IPS-20b (cell line): ENCODE measurements around the gene RFX6.

Experiments used
- H3K27ac ChIP-seq: one replicate; pipeline ENCODE4 v1.5.1; 2013; ENCODE audit warnings: low read length
- H3K27me3 ChIP-seq: 2 replicates; pipeline ENCODE4 v1.6.1; 2013; ENCODE audit warnings: mild to moderate bottlenecking, low read length, inconsistent platforms; ENCODE audit not compliant: insufficient read depth
- H3K36me3 ChIP-seq: 2 replicates; pipeline ENCODE4 v1.6.1; 2013; ENCODE audit warnings: low read depth, mild to moderate bottlenecking, inconsistent platforms, low read length, moderate library complexity; ENCODE audit not compliant: insufficient read depth
- H3K4me1 ChIP-seq: 2 replicates; pipeline ENCODE4 v1.6.1; 2013; ENCODE audit warnings: mild to moderate bottlenecking, control low read depth, inconsistent platforms, low read length, moderate library complexity; ENCODE audit not compliant: insufficient read depth
- H3K4me3 ChIP-seq: 2 replicates; pipeline ENCODE4 v1.5.1; 2013; ENCODE audit warnings: mild to moderate bottlenecking, low read length, inconsistent platforms
- H3K9ac ChIP-seq: 2 replicates; pipeline ENCODE4 v1.6.1; 2013; ENCODE audit warnings: low read depth, mild to moderate bottlenecking, inconsistent platforms, low read length, moderate library complexity
- H3K9me3 ChIP-seq: 2 replicates; pipeline ENCODE4 v1.6.1; 2013; ENCODE audit warnings: mild to moderate bottlenecking, low read depth, low read length, inconsistent platforms; ENCODE audit not compliant: insufficient read depth

The RFX6 gene

GRCh38 chr6:116866281-116866871 is 10.7 kb upstream of the RFX6 start:
- H3K4me3 ChIP-seq: no peak overlapping the region
- H3K27ac ChIP-seq: no peak overlapping the region
- H3K4me1 ChIP-seq: peaks cover 10% of the 10 kb centered on the region; the same call in 1 of the 2 replicates
- H3K9ac ChIP-seq: no peak overlapping the region
- no peaks in the 10 kb centered on the region for H3K36me3 ChIP-seq
- no peaks in the 10 kb centered on the region for H3K9me3 ChIP-seq
- no peaks in the 10 kb centered on the region for H3K27me3 ChIP-seq

GRCh38 chr6:116872771-116873170 is 4.3 kb upstream of the RFX6 start:
- Histone ChIP-seq H3K9me3 (no peaks in the 10 kb centered on the region), H3K36me3 (no peaks in the 10 kb centered on the region), H3K27me3 (peaks cover 43% of the 10 kb centered on the region), H3K4me1 (no peaks in the 10 kb centered on the region), H3K4me3 (no peak overlapping the region), H3K27ac (no peak overlapping the region), H3K9ac (no peak overlapping the region)

DNA sequence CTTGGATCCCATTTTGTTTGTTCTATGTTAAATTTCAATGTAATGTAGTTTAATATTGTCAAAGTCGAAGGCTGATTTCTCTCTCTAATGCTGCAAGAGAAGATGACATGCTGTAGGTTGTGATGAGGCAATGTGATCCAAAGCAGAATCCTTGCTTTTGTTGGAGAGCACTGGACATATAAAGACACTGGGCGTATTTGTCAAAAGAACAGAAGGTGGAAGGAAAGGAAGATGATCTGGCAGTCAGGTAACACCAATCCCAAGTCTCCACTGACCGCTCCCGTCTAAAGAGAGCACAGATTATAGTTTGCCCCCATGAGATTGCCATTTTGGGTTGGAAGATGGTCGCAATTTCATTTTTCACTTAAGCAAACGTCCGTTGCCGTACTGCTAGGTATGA is 935 bp upstream of the RFX6 start:
- no peaks in the 10 kb centered on the region for H3K9me3 ChIP-seq
- H3K4me1 ChIP-seq: no peaks in the 10 kb centered on the region
- no peak overlapping the region for H3K27ac ChIP-seq
- peaks cover 69% of the 10 kb centered on the region for H3K27me3 ChIP-seq
- no peaks in the 10 kb centered on the region for H3K36me3 ChIP-seq
- H3K4me3 ChIP-seq: peak overlapping the region; percentile 73
- H3K9ac ChIP-seq: no peak overlapping the region

GRCh38 chr6:116877743-116878142 is 701 bp downstream of the RFX6 start:
- Histone ChIP-seq H3K4me3 (peak overlapping the region; percentile 73), H3K27me3 (peaks cover 69% of the 10 kb centered on the region), H3K36me3 (no peaks in the 10 kb centered on the region), H3K9ac (no peak overlapping the region), H3K27ac (no peak overlapping the region), H3K9me3 (no peaks in the 10 kb centered on the region), H3K4me1 (no peaks in the 10 kb centered on the region)

DNA sequence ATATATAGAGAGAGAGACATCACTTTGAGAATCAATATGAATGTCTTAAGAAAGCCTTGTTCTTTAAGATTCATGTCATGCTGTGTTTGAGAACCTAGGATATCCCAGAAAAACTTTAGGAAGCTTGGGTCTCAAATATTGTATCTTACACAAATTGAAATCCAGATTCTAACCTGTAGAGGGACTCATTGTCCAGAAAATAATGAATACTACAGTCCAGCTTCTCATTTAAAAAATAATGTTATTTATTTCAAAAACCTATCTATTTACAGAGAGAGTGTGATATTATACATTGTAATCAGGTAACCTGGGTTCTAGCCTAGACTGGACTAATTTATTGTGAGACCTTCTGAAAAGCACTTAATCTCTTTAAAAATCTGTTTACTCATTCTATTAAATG is 4.2 kb downstream of the RFX6 start:
- Histone ChIP-seq H3K4me3 (no peak overlapping the region), H3K4me1 (no peaks in the 10 kb centered on the region), H3K9ac (no peak overlapping the region), H3K27ac (no peak overlapping the region), H3K9me3 (no peaks in the 10 kb centered on the region), H3K27me3 (peaks cover 42% of the 10 kb centered on the region), H3K36me3 (no peaks in the 10 kb centered on the region)

DNA sequence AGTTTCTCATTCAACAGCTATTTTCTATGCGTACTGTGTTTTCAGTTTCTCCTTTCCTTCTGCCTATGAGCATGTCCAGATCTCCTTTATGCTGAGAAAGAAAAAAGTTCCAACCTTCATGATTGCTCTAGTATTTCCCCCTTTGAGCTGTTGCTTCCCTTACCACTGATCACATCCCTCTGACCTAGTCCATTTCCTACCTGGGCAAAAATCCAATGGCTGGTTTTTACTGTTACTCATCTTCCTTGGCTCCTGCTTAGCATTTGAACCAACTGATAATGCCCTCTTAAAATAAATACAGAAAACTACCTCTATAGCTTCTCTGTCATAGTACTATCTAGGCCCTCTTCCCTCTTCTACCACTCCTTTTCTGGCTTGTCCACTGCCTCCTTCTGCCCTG is 6.0 kb downstream of the RFX6 start:
- Histone ChIP-seq H3K27ac (no peak overlapping the region), H3K4me3 (no peak overlapping the region), H3K36me3 (no peaks in the 10 kb centered on the region), H3K9me3 (no peaks in the 10 kb centered on the region), H3K27me3 (peaks cover 24% of the 10 kb centered on the region), H3K9ac (no peak overlapping the region), H3K4me1 (no peaks in the 10 kb centered on the region)

- H3K9me3 ChIP-seq: no peaks in the 10 kb centered on the region
- no peaks in the 10 kb centered on the region for H3K36me3 ChIP-seq
- no peak overlapping the region for H3K4me3 ChIP-seq
- H3K9ac ChIP-seq: no peak overlapping the region
- no peaks in the 10 kb centered on the region for H3K4me1 ChIP-seq
- H3K27me3 ChIP-seq: peaks cover 10% of the 10 kb centered on the region
- no peak overlapping the region for H3K27ac ChIP-seq
Measured at GRCh38 chr6:116884530-116884929, 7.5 kb downstream of the RFX6 start.

DNA sequence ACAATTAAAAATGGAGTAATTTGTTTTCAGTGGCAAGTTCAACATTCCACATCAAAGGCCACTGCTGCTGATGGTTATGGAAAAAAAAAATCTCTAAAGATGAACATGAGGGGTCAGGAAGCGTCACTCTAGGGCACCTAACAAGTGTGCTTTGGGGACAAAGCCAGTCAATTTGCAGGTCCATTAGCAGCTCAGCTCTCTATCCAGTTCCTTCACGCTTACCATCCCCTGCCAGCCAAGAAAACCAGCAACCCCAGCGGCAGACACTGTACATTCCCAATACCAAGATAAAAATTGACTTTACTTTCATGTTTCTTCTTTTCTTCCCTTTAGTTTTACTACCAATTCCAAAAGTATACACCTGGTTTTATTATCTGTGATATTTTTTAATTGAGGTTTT is 10.1 kb downstream of the RFX6 start:
- H3K9ac ChIP-seq: no peak overlapping the region
- H3K36me3 ChIP-seq: no peaks in the 10 kb centered on the region
- H3K4me1 ChIP-seq: no peaks in the 10 kb centered on the region
- H3K27me3 ChIP-seq: no peaks in the 10 kb centered on the region
- H3K4me3 ChIP-seq: no peak overlapping the region
- H3K9me3 ChIP-seq: no peaks in the 10 kb centered on the region
- H3K27ac ChIP-seq: no peak overlapping the region

- no peaks in the 10 kb centered on the region for H3K36me3 ChIP-seq
- H3K9ac ChIP-seq: no peak overlapping the region
- no peaks in the 10 kb centered on the region for H3K9me3 ChIP-seq
- no peak overlapping the region for H3K4me3 ChIP-seq
- no peak overlapping the region for H3K27ac ChIP-seq
- H3K27me3 ChIP-seq: no peaks in the 10 kb centered on the region
- H3K4me1 ChIP-seq: no peaks in the 10 kb centered on the region
Measured at GRCh38 chr6:116887894-116888293, 10.9 kb downstream of the RFX6 start.

DNA sequence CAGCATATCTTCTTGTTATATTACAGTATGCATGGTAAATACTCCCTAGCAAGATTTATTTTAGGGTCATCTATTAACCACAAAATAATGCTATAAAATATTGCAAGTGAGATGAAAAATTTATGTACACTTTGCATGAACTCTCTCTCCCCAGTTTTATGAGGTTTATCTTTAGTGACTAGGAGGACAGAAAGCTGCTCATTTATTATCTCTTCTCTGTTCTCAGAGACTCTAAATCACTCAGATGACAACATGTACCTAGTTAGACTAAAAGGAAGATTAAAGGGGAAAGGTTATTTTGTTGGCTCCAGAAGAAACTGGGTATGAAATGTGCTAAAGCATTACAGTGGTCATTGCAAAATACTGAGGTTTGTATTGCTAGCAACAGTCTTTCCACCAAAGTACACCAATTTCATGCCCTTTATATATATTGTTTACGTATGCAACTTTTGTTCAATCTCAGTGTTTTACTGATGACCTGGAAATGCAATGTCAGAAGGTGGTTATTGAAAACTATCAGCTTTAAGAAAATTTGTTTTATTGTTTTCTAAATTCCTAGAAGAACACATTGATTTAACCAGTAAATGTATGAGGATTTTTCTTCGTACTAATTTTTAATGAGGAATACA is 11.8 kb downstream of the RFX6 start:
- Histone ChIP-seq H3K36me3 (no peaks in the 10 kb centered on the region), H3K4me1 (no peaks in the 10 kb centered on the region), H3K27me3 (no peaks in the 10 kb centered on the region), H3K4me3 (no peak overlapping the region), H3K9ac (no peak overlapping the region), H3K27ac (no peak overlapping the region), H3K9me3 (no peaks in the 10 kb centered on the region)

DNA sequence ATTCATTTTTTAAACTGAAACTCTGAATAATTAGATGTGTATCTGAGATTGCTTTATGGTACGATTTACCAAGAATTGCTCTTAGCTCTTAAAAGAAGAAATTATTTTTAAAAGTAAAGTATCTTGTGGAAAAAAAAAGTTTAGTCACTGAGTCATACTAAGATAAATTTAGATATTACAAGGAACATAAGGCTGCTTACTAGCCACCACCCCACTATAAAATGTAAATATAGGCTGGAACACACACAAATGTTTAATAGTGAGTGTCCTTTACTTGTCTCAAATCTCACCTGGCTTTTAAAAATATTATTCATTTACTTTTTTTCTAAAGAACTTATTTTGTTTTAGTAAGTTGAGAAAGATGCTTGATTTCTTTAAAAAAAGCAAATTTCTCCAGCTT is 17.6 kb downstream of the RFX6 start:
- Histone ChIP-seq H3K27me3 (no peaks in the 10 kb centered on the region), H3K4me3 (no peak overlapping the region), H3K9me3 (no peaks in the 10 kb centered on the region), H3K9ac (no peak overlapping the region), H3K27ac (no peak overlapping the region), H3K36me3 (no peaks in the 10 kb centered on the region), H3K4me1 (no peaks in the 10 kb centered on the region)

GRCh38 chr6:116895935-116896334 is 18.9 kb downstream of the RFX6 start:
- Histone ChIP-seq H3K9ac (no peak overlapping the region), H3K27ac (no peak overlapping the region), H3K9me3 (no peaks in the 10 kb centered on the region)

More at GRCh38 chr6:116895935-116896334, 18.9 kb downstream of the RFX6 start:
- Histone ChIP-seq H3K4me3 (no peak overlapping the region), H3K4me1 (no peaks in the 10 kb centered on the region), H3K36me3 (no peaks in the 10 kb centered on the region), H3K27me3 (no peaks in the 10 kb centered on the region)
